ENCODE data around the gene UBE2G1. TPM values are rescaled to one million over a fixed set of nuclear protein-coding genes. Genes with fewer than 3 reads are reported as not detected.

UBE2G1 gene
- total RNA-seq, 1 experiment from 2014 or later: 80.6 TPM

- intact Hi-C loops (cut with micrococcal nuclease): no loop called here
- Histone ChIP-seq H3K9ac (ENCODE audit: low read length) (no peak overlapping the region), H3K79me2 (ENCODE audit: insufficient read depth, low read length) (peaks cover 7% of the 10 kb centered on the region), H2AFZ (ENCODE audit: low read depth, low read length, poor library complexity, severe bottlenecking) (no peak overlapping the region), H3K9me2 (ENCODE audit: insufficient read depth) (no peaks in the 10 kb centered on the region), H4K20me1 (ENCODE audit: insufficient read depth) (no peaks in the 10 kb centered on the region), H3K4me2 (ENCODE audit: low read length) (no peak overlapping the region), H3K4me3 (replicated peaks in 1 of 2; ENCODE audit: low read depth in 1 of 2, low read length in 2 of 2) (no peak overlapping the region), H3K27ac (ENCODE audit: low read depth, low read length) (no peak overlapping the region), H3K36me3 (ENCODE audit: control insufficient read depth in 1 of 2, insufficient read depth in 2 of 2, low read length in 2 of 2) (no peaks in the 10 kb centered on the region), H3K27me3 (ENCODE audit: insufficient read depth, low read length) (no peaks in the 10 kb centered on the region), H3K4me1 (ENCODE audit: control insufficient read depth in 1 of 2, insufficient read depth in 2 of 2, low read length in 2 of 2) (no peaks in the 10 kb centered on the region), H3K9me3 (ENCODE audit: control insufficient read depth in 1 of 2, insufficient read depth in 1 of 2, low read depth in 1 of 2, low read length in 2 of 2) (no peaks in the 10 kb centered on the region)
- no TSS peak for BruUV-seq (replicated peaks)
- TF ChIP-seq CTCF (IDR thresholded peaks at IDR 0.05 in 2 of 3, conservative IDR thresholded peaks at IDR 0.05 in 1 of 3; ENCODE audit: borderline replicate concordance in 1 of 3, insufficient read depth in 1 of 3, low read depth in 2 of 3, low read length in 2 of 3) (no peak), EZH2 (IDR thresholded peaks at IDR 0.05) (no peak), RAD21 (IDR thresholded peaks at IDR 0.05; ENCODE audit: low read depth) (no peak), POLR2AphosphoS5 (IDR thresholded peaks at IDR 0.05; ENCODE audit: low read depth, low read length) (no peak), EGR1 (IDR thresholded peaks at IDR 0.05; ENCODE audit: low read depth) (no peak), SRF (IDR thresholded peaks at IDR 0.05; ENCODE audit: low read depth) (no peak), ZFX (IDR thresholded peaks at IDR 0.05) (no peak), SIN3A (IDR thresholded peaks at IDR 0.05; ENCODE audit: low read depth) (no peak), JUND (IDR thresholded peaks at IDR 0.05) (no peak), ZBTB33 (IDR thresholded peaks at IDR 0.05; ENCODE audit: extremely low read depth, insufficient replicate concordance, low read length) (no peak), YY1 (IDR thresholded peaks at IDR 0.05; ENCODE audit: extremely low read depth, insufficient replicate concordance, low read depth, low read length) (no peak), POLR2A (IDR thresholded peaks at IDR 0.05; ENCODE audit: borderline replicate concordance, extremely low read depth, insufficient read depth, insufficient read length) (no peak), REST (IDR thresholded peaks at IDR 0.05; ENCODE audit: low read depth) (no peak), FOSL1 (IDR thresholded peaks at IDR 0.05; ENCODE audit: low read depth) (no peak), CBX3 (IDR thresholded peaks at IDR 0.05; ENCODE audit: low read depth) (no peak), ZNF274 (IDR thresholded peaks at IDR 0.05; ENCODE audit: low read depth, low read length) (no peak), ELF1 (IDR thresholded peaks at IDR 0.05; ENCODE audit: borderline replicate concordance, low read depth) (no peak), CEBPB (IDR thresholded peaks at IDR 0.05; ENCODE audit: low read depth) (no peak), SP1 (IDR thresholded peaks at IDR 0.05; ENCODE audit: low read depth) (no peak)
- CTCF ChIA-PET: no interaction called here
- RAD21 ChIA-PET (ENCODE audit: low non-redundant PET in 1 of 2, low total read pairs in 2 of 2, uncharacterized antibody in 2 of 2, unreplicated experiment in 2 of 2): no interaction called here
- DNase-seq (ENCODE audit: low read depth, low spot score): no peak
- ATAC-seq: no peak
- POLR2A ChIA-PET: no interaction called here
These were observed 144.4 kb downstream of the UBE2G1 start for GRCh38 chr17:4221899-4222659.

Data from HCT116 (cell line).